Calu3 (cell line): ENCODE results near the gene MRPL37. TPM values are rescaled to one million over a fixed set of nuclear protein-coding genes. Genes with fewer than 3 reads are reported as not detected.

Experiments used
- BruUV-seq: library from RNA; stranded (reverse); fragments of 400-500 nt; replicated peaks from 2 replicates; lab custom pipeline; 2021; lab: Mats Ljungman, UMichigan
- CTCF ChIA-PET: fragments of 300-600 bp; sonication (Branson Sonifier 250); formaldehyde crosslinking; loops from one replicate; lab custom pipeline; 2022; ENCODE audit warnings: antibody characterized with exemption; lab: Charles Lee
- DNase-seq: peaks from one replicate; pipeline ENCODE4 v3.0.0; 2022
- H3K27ac Mint-ChIP-seq: one replicate; pipeline ENCODE4 v1.8.0; 2022; ENCODE audit warnings: mixed read lengths; ENCODE audit not compliant: unreplicated experiment
- H3K27me3 Mint-ChIP-seq: one replicate; pipeline ENCODE4 v1.8.0; 2022; ENCODE audit warnings: mixed read lengths; ENCODE audit not compliant: unreplicated experiment
- H3K36me3 Mint-ChIP-seq: one replicate; pipeline ENCODE4 v1.8.0; 2022; ENCODE audit warnings: mild to moderate bottlenecking, moderate library complexity, mixed read lengths; ENCODE audit not compliant: insufficient read depth, unreplicated experiment
- H3K4me1 Mint-ChIP-seq: one replicate; pipeline ENCODE4 v1.8.0; 2022; ENCODE audit warnings: mild to moderate bottlenecking, low read depth, mixed read lengths; ENCODE audit not compliant: unreplicated experiment
- H3K4me3 Mint-ChIP-seq: one replicate; pipeline ENCODE4 v1.8.0; 2022; ENCODE audit warnings: mild to moderate bottlenecking, low read depth, moderate library complexity, mixed read lengths; ENCODE audit not compliant: unreplicated experiment
- H3K9me3 Mint-ChIP-seq: one replicate; pipeline ENCODE4 v1.8.0; 2022; ENCODE audit warnings: low read depth, mixed read lengths; ENCODE audit not compliant: unreplicated experiment
- CTCF ChIP-seq: fragments of 200-600 bp; IDR thresholded peaks from one replicate; pipeline ENCODE4 v1.8.0; 2022; ENCODE audit warnings: antibody characterized with exemption; ENCODE audit not compliant: unreplicated experiment
- intact Hi-C: fragments of 100-400 bp; cut with micrococcal nuclease; formaldehyde crosslinking; loops from one replicate; pipeline ENCODE4 v1.10.0; 2022; ENCODE audit not compliant: unreplicated experiment
- total RNA-seq: library from RNA; stranded (reverse); gene quantifications from 2 replicates; pipeline ENCODE4 v1.2.3, GENCODE V29; 2022

MRPL37 gene
- total RNA-seq, 1 experiment from 2014 or later: 105 TPM

- CTCF ChIA-PET: interaction anchor here (0.6 kb wide), 1 partner anchor 34 kb away, joined by 4 read pairs; no protein-coding TSS in a partner anchor
- no peak for TF ChIP-seq CTCF
These were observed 27.1 kb upstream of the MRPL37 start for GRCh38 chr1:54172614-54173599.

GRCh38 chr1:54173681-54174080 lies 26.3 kb upstream of the MRPL37 start:
- H3K36me3 Mint-ChIP-seq: no peaks in the 10 kb centered on the region
- H3K27ac Mint-ChIP-seq: no peak overlapping the region
- CTCF ChIA-PET: no interaction called here

More at GRCh38 chr1:54172614-54173599, 27.1 kb upstream of the MRPL37 start:
- no peaks in the 10 kb centered on the region for H3K27me3 Mint-ChIP-seq
- BruUV-seq: no TSS peak
- no peak overlapping the region for H3K4me3 Mint-ChIP-seq
- no peaks in the 10 kb centered on the region for H3K4me1 Mint-ChIP-seq
- H3K9me3 Mint-ChIP-seq: no peaks in the 10 kb centered on the region
- DNase-seq: no peak
- no peak overlapping the region for H3K27ac Mint-ChIP-seq
- intact Hi-C loops: no loop called here
- H3K36me3 Mint-ChIP-seq: no peaks in the 10 kb centered on the region

GRCh38 chr1:54174106-54174505 lies 25.9 kb upstream of the MRPL37 start:
- Mint-ChIP-seq H3K27ac (no peak overlapping the region), H3K4me1 (no peaks in the 10 kb centered on the region), H3K27me3 (no peaks in the 10 kb centered on the region), H3K9me3 (no peaks in the 10 kb centered on the region), H3K36me3 (no peaks in the 10 kb centered on the region), H3K4me3 (no peak overlapping the region)
- no peak for DNase-seq
- CTCF ChIA-PET: no interaction called here
- intact Hi-C loops: no loop called here
- TF ChIP-seq CTCF: no peak
- BruUV-seq: no TSS peak

More at GRCh38 chr1:54173681-54174080, 26.3 kb upstream of the MRPL37 start:
- no peaks in the 10 kb centered on the region for H3K4me1 Mint-ChIP-seq
- no peak for TF ChIP-seq CTCF
- no TSS peak for BruUV-seq
- H3K27me3 Mint-ChIP-seq: no peaks in the 10 kb centered on the region
- H3K9me3 Mint-ChIP-seq: no peaks in the 10 kb centered on the region
- DNase-seq: no peak
- H3K4me3 Mint-ChIP-seq: no peak overlapping the region
- intact Hi-C loops: no loop called here

- DNase-seq: no peak
- H3K27ac Mint-ChIP-seq: no peak overlapping the region
- H3K9me3 Mint-ChIP-seq: no peaks in the 10 kb centered on the region
- CTCF ChIA-PET: no interaction called here
- no peak overlapping the region for H3K4me3 Mint-ChIP-seq
- no peaks in the 10 kb centered on the region for H3K36me3 Mint-ChIP-seq
- H3K27me3 Mint-ChIP-seq: no peaks in the 10 kb centered on the region
- intact Hi-C loops: no loop called here
- TF ChIP-seq CTCF: no peak
- no TSS peak for BruUV-seq
- no peaks in the 10 kb centered on the region for H3K4me1 Mint-ChIP-seq
These were observed 23.2 kb upstream of the MRPL37 start for GRCh38 chr1:54176621-54177327.
